Mesenchymal stem cell (in vitro differentiated cells and primary cell): ENCODE data around the gene MTCL1.

Experiments
- DNase-seq: peaks from one replicate; pipeline ENCODE4 v3.0.0-alpha.2; 2013
- H2AFZ ChIP-seq: one replicate; pipeline ENCODE4 v1.6.1; 2013; ENCODE audit warnings: low read depth, mild to moderate bottlenecking, control low read depth, inconsistent platforms, low read length, moderate library complexity
- H2AK5ac ChIP-seq: 2 replicates; pipeline ENCODE4 v1.6.1; 2013; ENCODE audit warnings: low read length, moderate library complexity, mild to moderate bottlenecking, inconsistent platforms; ENCODE audit not compliant: severe bottlenecking
- H2BK120ac ChIP-seq: one replicate; pipeline ENCODE4 v1.6.1; 2013; ENCODE audit warnings: low read depth, mild to moderate bottlenecking, inconsistent platforms, low read length, moderate library complexity
- H2BK12ac ChIP-seq, 2 experiments: one replicate each; pipeline ENCODE4 v1.6.1; 2013; ENCODE audit warnings: inconsistent platforms in 2 of 2, low read length in 2 of 2, mild to moderate bottlenecking in 2 of 2, moderate library complexity in 2 of 2, control low read depth in 1 of 2
- H2BK15ac ChIP-seq: one replicate; pipeline ENCODE4 v1.6.1; 2013; ENCODE audit warnings: mild to moderate bottlenecking, low read depth, inconsistent platforms; ENCODE audit not compliant: poor library complexity, severe bottlenecking
- H2BK5ac ChIP-seq: 2 replicates; pipeline ENCODE4 v1.6.1; 2013; ENCODE audit warnings: low read depth, mild to moderate bottlenecking, low read length, control low read depth, inconsistent platforms; ENCODE audit not compliant: poor library complexity, severe bottlenecking
- H3K14ac ChIP-seq, 2 experiments: one replicate each; pipeline ENCODE4 v1.6.1; 2013; ENCODE audit warnings: inconsistent platforms in 2 of 2, low read length in 2 of 2, control low read depth in 1 of 2, mild to moderate bottlenecking in 1 of 2, moderate library complexity in 1 of 2
- H3K18ac ChIP-seq, 2 experiments: one replicate each; pipeline ENCODE4 v1.6.1; 2013; ENCODE audit warnings: inconsistent platforms in 2 of 2, low read length in 2 of 2, control low read depth in 1 of 2, low read depth in 1 of 2, mild to moderate bottlenecking in 1 of 2
- H3K23ac ChIP-seq, 2 experiments: one replicate each; pipeline ENCODE4 v1.6.1; 2013; ENCODE audit warnings: inconsistent platforms in 2 of 2, low read length in 2 of 2, mild to moderate bottlenecking in 2 of 2, moderate library complexity in 2 of 2, control low read depth in 1 of 2
- H3K27ac ChIP-seq: 2 replicates; pipeline ENCODE4 v1.5.1; 2013; ENCODE audit warnings: mild to moderate bottlenecking, moderate library complexity, low read length, control low read depth, inconsistent platforms; ENCODE audit not compliant: poor library complexity, severe bottlenecking
- H3K27me3 ChIP-seq, 2 experiments: 2 replicates each; pipeline versions ENCODE4 v1.6.1 to v1.7.0; 2013; ENCODE audit warnings: low read length in 2 of 2, mild to moderate bottlenecking in 2 of 2, moderate library complexity in 2 of 2, control low read depth in 1 of 2, inconsistent platforms in 1 of 2; ENCODE audit not compliant: control insufficient read depth in 1 of 2, insufficient read depth in 1 of 2
- H3K36me3 ChIP-seq, 2 experiments: 2 replicates each; pipeline versions ENCODE4 v1.6.1 to v1.7.0; 2013; ENCODE audit warnings: low read length in 2 of 2, control low read depth in 1 of 2, inconsistent platforms in 1 of 2, low read depth in 1 of 2, mild to moderate bottlenecking in 1 of 2; ENCODE audit not compliant: insufficient read depth in 2 of 2, control insufficient read depth in 1 of 2
- H3K4ac ChIP-seq, 2 experiments: one replicate each; pipeline ENCODE4 v1.6.1; 2013; ENCODE audit warnings: inconsistent platforms in 2 of 2, low read length in 2 of 2, mild to moderate bottlenecking in 2 of 2, moderate library complexity in 2 of 2, control low read depth in 1 of 2, low read depth in 1 of 2
- H3K4me1 ChIP-seq: 2 replicates; pipeline ENCODE4 v1.6.1; 2013; ENCODE audit warnings: low read depth, low read length, control low read depth; ENCODE audit not compliant: control insufficient read depth, insufficient read depth
- H3K4me2 ChIP-seq: 2 replicates; pipeline ENCODE4 v1.6.1; 2013; ENCODE audit warnings: low read length, mild to moderate bottlenecking, inconsistent platforms; ENCODE audit not compliant: poor library complexity, severe bottlenecking
- H3K4me3 ChIP-seq, 2 experiments: 2 replicates each; pipeline versions ENCODE4 v1.5.1 to v1.7.0; 2013; ENCODE audit warnings: low read length in 2 of 2, mild to moderate bottlenecking in 2 of 2, control low read depth in 1 of 2, low read depth in 1 of 2; ENCODE audit not compliant: insufficient read depth in 1 of 2
- H3K79me1 ChIP-seq: replicated peaks from 2 replicates; pipeline ENCODE4 v1.6.1; 2013; ENCODE audit warnings: mild to moderate bottlenecking, control low read depth, low read length, inconsistent platforms; ENCODE audit not compliant: poor library complexity, severe bottlenecking
- H3K9ac ChIP-seq: 2 replicates; pipeline ENCODE4 v1.7.0; 2013; ENCODE audit warnings: mild to moderate bottlenecking, low read length, moderate library complexity
- H3K9me3 ChIP-seq: 2 replicates; pipeline ENCODE4 v1.7.0; 2013; ENCODE audit warnings: mild to moderate bottlenecking, low read length; ENCODE audit not compliant: control insufficient read depth
- H4K8ac ChIP-seq: one replicate; pipeline ENCODE4 v1.6.1; 2013; ENCODE audit warnings: inconsistent platforms, mild to moderate bottlenecking, low read length, moderate library complexity
- H4K91ac ChIP-seq: one replicate; pipeline ENCODE4 v1.6.1; 2013; ENCODE audit warnings: mild to moderate bottlenecking, low read length, inconsistent platforms
- whole genome bisulfite sequencing: methylation state at CpG from one replicate; pipeline ENCODE4 v1.1.7; 2013; ENCODE audit warnings: mixed read lengths; 5-methylcytosine and 5-hydroxymethylcytosine counted together

Gene MTCL1

GRCh38 chr18:8866679-8867078, 161.3 kb downstream of the MTCL1 start:
- Histone ChIP-seq H4K91ac (no peak overlapping the region), H3K4me2 (no peak overlapping the region), H2BK120ac (no peak overlapping the region), H2AK5ac (no peak overlapping the region), H2AFZ (no peak overlapping the region), H3K36me3 (no peaks in the 10 kb centered on the region), H3K9ac (no peak overlapping the region), H2BK5ac (no peak overlapping the region), H3K27me3 (no peaks in the 10 kb centered on the region), H3K79me1 (no peaks in the 10 kb centered on the region), H2BK15ac (no peak overlapping the region), H2BK12ac (no peak overlapping the region), H3K14ac (no peak overlapping the region), H3K4me3 (no peak overlapping the region), H3K4ac (no peak overlapping the region), H3K27ac (no peak overlapping the region), H3K23ac (no peak overlapping the region), H3K4me1 (peaks cover 2% of the 10 kb centered on the region), H3K9me3 (no peaks in the 10 kb centered on the region), H3K18ac (no peak overlapping the region), H4K8ac (no peak overlapping the region)
- no peak for DNase-seq
- 90% methylated on average over 1 of the region's 1 CpG for WGBS

- Histone ChIP-seq H3K9ac (no peak overlapping the region), H3K14ac (no peak overlapping the region), H3K4me2 (no peak overlapping the region), H2BK120ac (no peak overlapping the region), H3K27me3 (no peaks in the 10 kb centered on the region), H3K18ac (no peak overlapping the region), H2BK15ac (no peak overlapping the region), H3K79me1 (no peaks in the 10 kb centered on the region), H2AFZ (no peak overlapping the region), H3K36me3 (no peaks in the 10 kb centered on the region), H3K4me1 (peaks cover 2% of the 10 kb centered on the region), H3K23ac (no peak overlapping the region), H3K4me3 (no peak overlapping the region), H2AK5ac (no peak overlapping the region), H3K9me3 (no peaks in the 10 kb centered on the region), H3K4ac (no peak overlapping the region), H2BK5ac (no peak overlapping the region), H2BK12ac (no peak overlapping the region), H3K27ac (no peak overlapping the region), H4K8ac (no peak overlapping the region), H4K91ac (peak overlapping the region; percentile 56)
- 70% methylated on average over 4 of the region's 4 CpGs for WGBS
- DNase-seq: no peak
Observed at GRCh38 chr18:8868276-8868675, 162.9 kb downstream of the MTCL1 start.

GRCh38 chr18:8868779-8869415, 163.5 kb downstream of the MTCL1 start:
- Histone ChIP-seq H2BK5ac (no peak overlapping the region), H4K8ac (no peak overlapping the region), H3K4me1 (peaks cover 2% of the 10 kb centered on the region), H3K36me3 (no peaks in the 10 kb centered on the region), H3K9ac (no peak overlapping the region), H2AFZ (no peak overlapping the region), H3K14ac (no peak overlapping the region), H2AK5ac (no peak overlapping the region), H3K27me3 (no peaks in the 10 kb centered on the region), H3K23ac (no peak overlapping the region), H3K79me1 (no peaks in the 10 kb centered on the region), H2BK120ac (no peak overlapping the region), H3K27ac (no peak overlapping the region), H3K9me3 (no peaks in the 10 kb centered on the region), H3K4me3 (no peak overlapping the region), H2BK12ac (no peak overlapping the region), H3K18ac (no peak overlapping the region), H4K91ac (no peak overlapping the region), H3K4ac (no peak overlapping the region), H3K4me2 (no peak overlapping the region), H2BK15ac (no peak overlapping the region)
- WGBS: 91% methylated on average over 2 of the region's 2 CpGs
- DNase-seq: no peak

- Histone ChIP-seq H3K4me2 (no peak overlapping the region), H4K8ac (no peak overlapping the region), H3K4me1 (peaks cover 2% of the 10 kb centered on the region), H3K9me3 (no peaks in the 10 kb centered on the region), H2BK12ac (no peak overlapping the region), H3K4me3 (no peak overlapping the region), H3K27me3 (peaks cover 0 to 1% of the 10 kb centered on the region in 2 experiments), H3K23ac (no peak overlapping the region), H3K18ac (no peak overlapping the region), H4K91ac (no peak overlapping the region), H3K9ac (no peak overlapping the region), H3K14ac (no peak overlapping the region), H2BK15ac (no peak overlapping the region), H3K79me1 (no peaks in the 10 kb centered on the region), H2AFZ (no peak overlapping the region), H3K36me3 (no peaks in the 10 kb centered on the region), H3K4ac (no peak overlapping the region), H3K27ac (no peak overlapping the region), H2BK5ac (no peak overlapping the region), H2BK120ac (no peak overlapping the region), H2AK5ac (no peak overlapping the region)
- DNase-seq: no peak
- 85% methylated on average over 5 of the region's 5 CpGs for WGBS
Observed at GRCh38 chr18:8869696-8870095, 164.3 kb downstream of the MTCL1 start.
